Stimulated activated naive CD4-positive, alpha-beta T cell treated with Interleukin-2 at 50 U/mL for 16 hours (primary cell): Measurements from ENCODE around the gene RIMBP2.

Experiments used
- DNase-seq: peaks from one replicate; lab custom pipeline; 2025; lab: John Stamatoyannopoulos, UW

Gene RIMBP2

GRCh38 chr12:130683811-130684210 lies 32.3 kb downstream of the RIMBP2 start:
- no peak for DNase-seq

GRCh38 chr12:130683080-130683479 lies 33.0 kb downstream of the RIMBP2 start:
- DNase-seq, result no peak

- no peak for DNase-seq
Observed at GRCh38 chr12:130680451-130680990, 35.6 kb downstream of the RIMBP2 start.

GRCh38 chr12:130677957-130678558 lies 38.0 kb downstream of the RIMBP2 start:
- DNase-seq, result no peak

GRCh38 chr12:130675791-130676190 lies 40.3 kb downstream of the RIMBP2 start:
- no peak for DNase-seq

GRCh38 chr12:130675121-130675520 lies 41.0 kb downstream of the RIMBP2 start:
- DNase-seq, result no peak

GRCh38 chr12:130674676-130675075 lies 41.4 kb downstream of the RIMBP2 start:
- no peak for DNase-seq

GRCh38 chr12:130673036-130673705 lies 42.9 kb downstream of the RIMBP2 start:
- no peak for DNase-seq

GRCh38 chr12:130672089-130672820 lies 43.8 kb downstream of the RIMBP2 start:
- no peak for DNase-seq

GRCh38 chr12:130671556-130671955 lies 44.5 kb downstream of the RIMBP2 start:
- DNase-seq, result no peak

GRCh38 chr12:130669797-130670196 lies 46.3 kb downstream of the RIMBP2 start:
- no peak for DNase-seq

- DNase-seq, result no peak
Observed at GRCh38 chr12:130669205-130669557, 46.9 kb downstream of the RIMBP2 start.

- DNase-seq, result no peak
Observed at GRCh38 chr12:130668286-130669204, 47.6 kb downstream of the RIMBP2 start.

- no peak for DNase-seq
Observed at GRCh38 chr12:130667421-130667960, 48.6 kb downstream of the RIMBP2 start.

GRCh38 chr12:130666645-130667044 lies 49.5 kb downstream of the RIMBP2 start:
- no peak for DNase-seq

GRCh38 chr12:130665753-130666152 lies 50.3 kb downstream of the RIMBP2 start:
- DNase-seq, result no peak

GRCh38 chr12:130664772-130665171 lies 51.3 kb downstream of the RIMBP2 start:
- no peak for DNase-seq

GRCh38 chr12:130664252-130664651 lies 51.8 kb downstream of the RIMBP2 start:
- DNase-seq, result no peak

GRCh38 chr12:130663514-130663913 lies 52.6 kb downstream of the RIMBP2 start:
- no peak for DNase-seq

- DNase-seq, result no peak
Observed at GRCh38 chr12:130661486-130662255, 54.4 kb downstream of the RIMBP2 start.

- no peak for DNase-seq
Observed at GRCh38 chr12:130661059-130661458, 55.0 kb downstream of the RIMBP2 start.
